Measurements from ENCODE around the gene CDRT15. TPM values are rescaled to one million over a fixed set of nuclear protein-coding genes. Genes with fewer than 3 reads are reported as not detected.

Gene CDRT15
- total RNA-seq, 1 experiment from 2014 or later = not detected

- Histone ChIP-seq H3K9ac (ENCODE audit: low read length) (no peak overlapping the region), H3K4me1 (ENCODE audit: insufficient read depth, low read length) (no peaks in the 10 kb centered on the region), H3K27ac (ENCODE audit: low read length) (no peak overlapping the region), H3K36me3 (ENCODE audit: low read depth, low read length) (no peaks in the 10 kb centered on the region), H3F3A (ENCODE audit: low read length, unreplicated experiment) (no peaks in the 10 kb centered on the region), H3K79me2 (ENCODE audit: low read length) (no peaks in the 10 kb centered on the region), H3K27me3 (ENCODE audit: low read length) (peaks cover 56% of the 10 kb centered on the region), H4K20me1 (ENCODE audit: low read length) (no peaks in the 10 kb centered on the region), H2AFZ (ENCODE audit: low read length) (no peak overlapping the region), H3K9me3 (ENCODE audit: low read length) (no peaks in the 10 kb centered on the region), H3K4me2 (ENCODE audit: low read length) (no peak overlapping the region), H3K9me2 (replicated peaks; ENCODE audit: low read length) (no peaks in the 10 kb centered on the region), H3K4me3 (ENCODE audit: low read length) (no peak overlapping the region)
- ChIA-PET CTCF (no interaction called here), POLR2A (ENCODE audit: unreplicated experiment) (no interaction called here)
- no peak for TF ChIP-seq EZH2phosphoT487 (IDR thresholded peaks at IDR 0.05; ENCODE audit: borderline replicate concordance, low read length)
- no peak for TF ChIP-seq EZH2 (IDR thresholded peaks at IDR 0.05; ENCODE audit: low read length, unreplicated experiment)
- TF ChIP-seq CTCF (conservative IDR thresholded peaks at IDR 0.05; ENCODE audit: low read depth, low read length) = no peak
- DNase-seq = no peak
- no peak for ATAC-seq
- intact Hi-C loops (cut with micrococcal nuclease) = no loop called here
- no TSS peak for BruUV-seq (replicated peaks)
These were observed 40.0 kb upstream of the CDRT15 start for GRCh38 chr17:14276535-14277250.

- Histone ChIP-seq H3K79me2 (ENCODE audit: low read length) (no peaks in the 10 kb centered on the region), H3K4me3 (ENCODE audit: low read length) (no peak overlapping the region), H3K9me3 (ENCODE audit: low read length) (no peaks in the 10 kb centered on the region), H2AFZ (ENCODE audit: low read length) (no peak overlapping the region), H3K9me2 (replicated peaks; ENCODE audit: low read length) (no peaks in the 10 kb centered on the region), H3K4me1 (ENCODE audit: insufficient read depth, low read length) (no peaks in the 10 kb centered on the region), H4K20me1 (ENCODE audit: low read length) (no peaks in the 10 kb centered on the region), H3K27me3 (ENCODE audit: low read length) (peaks cover 24% of the 10 kb centered on the region; the same call in 1 of the 2 replicates), H3K36me3 (ENCODE audit: low read depth, low read length) (no peaks in the 10 kb centered on the region), H3F3A (ENCODE audit: low read length, unreplicated experiment) (no peaks in the 10 kb centered on the region), H3K9ac (ENCODE audit: low read length) (no peak overlapping the region), H3K4me2 (ENCODE audit: low read length) (no peak overlapping the region), H3K27ac (ENCODE audit: low read length) (no peak overlapping the region)
- ChIA-PET CTCF (no interaction called here), POLR2A (ENCODE audit: unreplicated experiment) (no interaction called here)
- intact Hi-C loops (cut with micrococcal nuclease) = no loop called here
- DNase-seq (no peak), ATAC-seq (no peak)
- TF ChIP-seq EZH2 (IDR thresholded peaks at IDR 0.05; ENCODE audit: low read length, unreplicated experiment) (no peak), CTCF (conservative IDR thresholded peaks at IDR 0.05; ENCODE audit: low read depth, low read length) (no peak), EZH2phosphoT487 (IDR thresholded peaks at IDR 0.05; ENCODE audit: borderline replicate concordance, low read length) (no peak)
- BruUV-seq (replicated peaks) = no TSS peak
These were observed 33.8 kb upstream of the CDRT15 start for GRCh38 chr17:14270508-14270907.

GRCh38 chr17:14269473-14269872 is 32.8 kb upstream of the CDRT15 start:
- intact Hi-C loops (cut with micrococcal nuclease) = no loop called here

More at GRCh38 chr17:14269473-14269872, 32.8 kb upstream of the CDRT15 start:
- Histone ChIP-seq H3F3A (ENCODE audit: low read length, unreplicated experiment) (no peaks in the 10 kb centered on the region), H3K9me3 (ENCODE audit: low read length) (no peaks in the 10 kb centered on the region), H3K27me3 (ENCODE audit: low read length) (peaks cover 35% of the 10 kb centered on the region; the same call in 1 of the 2 replicates), H3K36me3 (ENCODE audit: low read depth, low read length) (no peaks in the 10 kb centered on the region), H3K9me2 (replicated peaks; ENCODE audit: low read length) (no peaks in the 10 kb centered on the region), H4K20me1 (ENCODE audit: low read length) (no peaks in the 10 kb centered on the region), H3K79me2 (ENCODE audit: low read length) (no peaks in the 10 kb centered on the region), H2AFZ (ENCODE audit: low read length) (no peak overlapping the region), H3K4me3 (ENCODE audit: low read length) (no peak overlapping the region), H3K27ac (ENCODE audit: low read length) (no peak overlapping the region), H3K9ac (ENCODE audit: low read length) (no peak overlapping the region), H3K4me1 (ENCODE audit: insufficient read depth, low read length) (no peaks in the 10 kb centered on the region), H3K4me2 (ENCODE audit: low read length) (no peak overlapping the region)
- ChIA-PET POLR2A (ENCODE audit: unreplicated experiment) (no interaction called here), CTCF (no interaction called here)
- DNase-seq (no peak), ATAC-seq (no peak)
- no peak for TF ChIP-seq EZH2phosphoT487 (IDR thresholded peaks at IDR 0.05; ENCODE audit: borderline replicate concordance, low read length)
- TF ChIP-seq CTCF (conservative IDR thresholded peaks at IDR 0.05; ENCODE audit: low read depth, low read length) = no peak
- no peak for TF ChIP-seq EZH2 (IDR thresholded peaks at IDR 0.05; ENCODE audit: low read length, unreplicated experiment)
- no TSS peak for BruUV-seq (replicated peaks)
